NCI-H2171 (cell line): ENCODE measurements around the gene ZNF514.
"Not testable (repeated sequence)": the region's sequence is repeated elsewhere in the genome, so short reads cannot be mapped to it uniquely, and the experiment has no call there.

Source experiments
- DNase-seq: peaks from one replicate; lab custom pipeline; 2025; lab: John Stamatoyannopoulos, UW

ZNF514 gene

GRCh38 chr2:95138702-95139101 is 20.9 kb downstream of the ZNF514 start:
- DNase-seq, result no peak

GRCh38 chr2:95122197-95122551 is 37.5 kb downstream of the ZNF514 start:
- DNase-seq, result no peak

- DNase-seq, result peak; percentile 81
These were observed 38.0 kb downstream of the ZNF514 start, which contains the start of gene MRPS5 for GRCh38 chr2:95121407-95122196. Gene MRPS5 (minus strand): TSS chr2:95121808. CDS start chr2:95121791, 17 bp downstream.

- DNase-seq, result no peak
These were observed 38.6 kb downstream of the ZNF514 start for GRCh38 chr2:95121093-95121406.

GRCh38 chr2:95115418-95115817 is 44.2 kb downstream of the ZNF514 start:
- DNase-seq, result peak; percentile 35

- no peak for DNase-seq
These were observed 46.2 kb downstream of the ZNF514 start for GRCh38 chr2:95113464-95113863.

- no peak for DNase-seq
These were observed 49.3 kb downstream of the ZNF514 start for GRCh38 chr2:95110395-95110794.

- DNase-seq, result no peak
These were observed 50.4 kb downstream of the ZNF514 start for GRCh38 chr2:95109260-95109659.

- DNase-seq, result no peak
These were observed 53.6 kb downstream of the ZNF514 start for GRCh38 chr2:95106081-95106480.

- DNase-seq, result no peak
These were observed 55.0 kb downstream of the ZNF514 start for GRCh38 chr2:95104606-95105005.

GRCh38 chr2:95099910-95100309 is 59.7 kb downstream of the ZNF514 start:
- no peak for DNase-seq

- not testable (repeated sequence) for DNase-seq
These were observed 61.4 kb downstream of the ZNF514 start for GRCh38 chr2:95098273-95098672.
